Ammon's horn (tissue), 1 donor: ENCODE data around the gene CSPG5.

Source experiments
- DNase-seq: peaks from one replicate; pipeline ENCODE4 v3.0.0-alpha.2; 2016; ENCODE audit warnings: low spot score

The CSPG5 gene

DNA sequence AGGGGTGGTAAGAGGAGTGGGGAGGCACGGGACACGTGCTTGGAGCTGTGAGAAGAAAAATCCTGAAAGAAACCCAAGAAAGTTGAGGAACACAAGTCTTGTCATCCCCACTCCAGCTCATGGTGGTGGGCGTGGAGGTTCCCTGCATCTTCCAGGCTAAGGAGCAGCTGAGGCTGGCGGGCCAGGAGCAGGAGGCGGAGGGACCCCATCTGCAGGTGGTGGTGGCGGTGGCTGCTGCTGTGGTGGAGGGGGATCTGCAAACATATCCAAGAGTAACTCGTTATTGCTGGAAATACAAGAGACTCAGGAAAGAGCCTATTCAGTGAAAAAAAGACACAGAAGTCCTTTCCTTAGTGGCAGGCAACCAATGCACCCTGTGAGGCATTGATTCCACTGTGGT lies 9.4 kb upstream of the CSPG5 start:
- DNase-seq = no peak

GRCh38 chr3:47586746-47587145 lies 8.1 kb upstream of the CSPG5 start:
- no peak for DNase-seq

DNA sequence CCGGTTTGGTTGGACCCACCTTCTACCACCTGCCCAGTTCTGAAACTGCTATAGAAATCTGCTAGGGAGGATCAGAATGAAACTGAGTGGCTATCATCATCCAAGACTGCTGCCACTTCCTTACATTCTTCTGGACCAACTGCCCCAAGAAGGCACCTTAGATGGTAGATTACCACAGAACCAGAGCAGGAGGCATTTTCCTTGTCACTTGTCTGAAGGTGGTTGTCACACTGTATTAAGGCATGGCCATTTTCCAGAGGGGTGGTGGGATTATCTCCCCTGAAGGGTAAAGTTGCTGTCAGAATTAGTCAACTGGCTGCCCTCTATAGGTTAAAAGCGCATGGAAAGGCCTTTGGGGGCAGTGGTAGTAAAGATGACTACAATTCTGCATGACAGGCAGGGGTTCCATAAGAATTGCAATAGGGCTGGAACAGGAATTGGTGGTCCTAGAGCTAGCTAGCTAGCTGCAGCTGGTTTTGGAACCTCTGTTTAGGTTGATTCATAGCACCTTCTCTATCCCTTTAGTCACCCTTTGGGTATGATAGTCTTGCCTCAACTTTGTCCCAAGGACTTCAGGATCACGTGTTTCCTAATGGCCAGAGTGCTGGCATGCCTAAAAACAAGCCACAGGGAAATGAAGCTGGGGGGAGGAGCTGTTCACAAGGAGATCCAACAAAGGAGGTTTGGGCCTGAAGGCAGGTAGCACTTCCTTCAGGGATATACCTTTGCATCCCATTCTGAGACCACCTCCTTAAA lies 4.8 kb upstream of the CSPG5 start:
- DNase-seq = no peak

- DNase-seq = no peak
These were observed 3.2 kb upstream of the CSPG5 start for GRCh38 chr3:47581835-47582234.

- no peak for DNase-seq
These were observed 2.8 kb upstream of the CSPG5 start for GRCh38 chr3:47581422-47581821.

DNA sequence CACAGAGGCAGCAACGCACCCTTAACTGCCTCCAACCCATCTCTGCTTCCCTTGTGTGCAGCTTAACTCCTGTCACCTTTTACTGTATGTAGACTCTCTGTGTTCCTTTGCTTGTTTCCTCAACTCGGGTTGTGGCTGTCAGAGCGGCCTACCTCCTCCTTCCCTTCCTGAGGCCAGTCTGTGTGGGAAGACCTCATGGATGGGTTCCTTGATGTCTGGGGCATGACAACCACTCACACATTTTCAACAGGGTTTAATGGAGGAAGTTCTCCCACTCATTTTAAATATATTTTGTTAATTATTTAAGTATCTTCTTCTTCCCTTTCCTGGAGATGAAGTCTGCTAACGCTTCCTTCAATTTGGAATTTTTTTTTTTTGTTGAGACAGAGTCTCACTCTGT lies 1.8 kb upstream of the CSPG5 start:
- DNase-seq = no peak

- DNase-seq = no peak
These were observed 1.2 kb upstream of the CSPG5 start for GRCh38 chr3:47579875-47580274.

DNA sequence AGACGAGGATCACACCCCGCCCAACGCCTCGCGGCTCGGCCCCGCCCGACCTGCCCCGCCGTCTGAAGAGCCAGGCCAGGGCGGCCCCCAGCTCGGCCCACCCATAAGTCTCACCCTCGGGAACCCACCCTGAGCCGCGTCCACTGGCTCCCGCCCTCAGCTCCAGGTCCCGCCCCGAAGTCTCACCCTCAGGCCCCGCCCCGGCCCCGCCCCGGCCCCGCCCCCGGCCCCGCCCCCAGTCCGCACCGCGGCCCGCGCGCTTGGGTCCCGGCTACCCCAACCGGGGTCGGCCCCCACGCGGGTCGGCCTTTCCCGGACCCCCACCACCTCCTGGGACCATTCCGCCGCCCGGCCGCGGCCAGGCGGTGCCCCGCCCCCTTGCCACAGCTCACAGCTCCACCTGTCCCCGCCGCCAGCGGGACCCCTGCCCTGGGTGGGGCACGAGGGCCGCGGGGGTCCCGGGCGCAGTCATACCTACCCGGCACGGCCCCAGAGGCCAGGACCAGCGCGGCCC lies 489 bp downstream of the CSPG5 start:
- peak; percentile 58 for DNase-seq

DNA sequence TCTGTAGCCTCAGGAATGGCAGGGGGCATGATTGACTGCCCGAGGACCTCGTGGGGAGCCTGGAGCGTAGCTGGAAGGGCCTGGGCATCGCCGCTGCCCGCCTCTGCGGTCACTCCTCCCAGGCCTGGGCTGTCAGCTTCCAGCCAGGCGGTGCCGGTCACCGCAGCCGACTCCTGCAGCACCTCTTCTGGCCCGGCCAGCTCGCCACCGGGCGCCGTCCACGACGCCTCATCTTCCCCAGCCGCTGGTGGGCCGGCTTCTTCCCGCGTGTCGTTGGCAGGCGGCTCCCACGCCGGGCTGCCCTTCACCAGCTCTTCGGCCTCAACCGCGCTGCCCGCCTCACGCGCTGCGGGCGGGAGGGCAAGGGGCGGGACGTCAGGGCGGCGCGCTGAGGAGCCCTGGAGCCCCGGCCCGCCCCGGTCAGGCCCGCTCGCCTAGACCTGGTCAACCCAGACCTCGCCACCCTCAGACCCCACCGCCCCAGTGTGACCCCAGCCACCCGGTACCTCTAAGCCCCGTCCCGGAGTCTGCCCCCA lies 1.0 kb downstream of the CSPG5 start:
- DNase-seq = no peak

DNA sequence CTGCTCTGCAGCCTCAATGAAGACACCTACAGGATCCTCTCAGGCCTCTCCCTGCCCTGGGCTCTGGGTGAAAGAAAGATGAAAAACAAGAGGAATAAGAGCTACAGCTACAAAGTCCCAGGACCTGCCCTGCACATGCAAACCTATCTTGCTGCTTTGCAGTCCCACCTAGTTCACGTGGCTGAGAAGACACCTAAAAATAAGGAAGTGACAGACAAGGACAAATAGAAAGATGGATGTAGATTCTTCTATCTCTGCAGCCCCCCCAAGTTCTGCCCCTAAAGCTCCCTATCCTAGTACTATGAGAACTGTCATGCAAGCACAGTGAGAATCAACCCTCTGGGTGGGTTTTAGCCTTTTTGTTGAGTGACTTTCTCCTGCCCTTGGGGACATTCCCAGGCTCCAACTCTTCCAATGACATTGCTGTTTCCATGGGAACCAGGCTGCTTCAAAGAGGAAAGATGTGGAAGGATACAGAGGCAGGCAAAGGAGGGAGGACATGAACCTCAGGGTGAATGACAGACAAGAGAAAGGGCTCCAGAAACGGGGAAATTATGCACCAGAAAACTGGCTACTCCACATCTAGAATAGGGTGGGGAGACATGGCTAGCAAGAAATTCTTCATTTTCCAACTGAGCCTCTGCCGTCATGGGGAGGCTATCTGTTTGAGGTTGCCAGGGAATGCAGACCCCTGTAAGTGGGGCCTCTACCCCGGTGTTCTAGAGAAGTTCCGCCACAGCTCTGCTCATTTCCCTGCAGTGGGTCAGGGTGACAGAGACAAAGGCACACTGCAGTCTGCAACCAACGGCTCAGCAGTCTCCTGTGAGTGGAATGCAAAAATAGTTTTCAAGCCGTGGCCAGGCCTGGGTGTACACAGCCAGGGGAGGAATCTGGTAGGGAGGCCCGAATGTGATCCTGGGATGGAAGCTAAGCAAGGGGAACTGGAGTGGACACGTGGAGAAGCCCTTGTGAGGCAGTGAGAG lies 5.2 kb downstream of the CSPG5 start:
- DNase-seq = peak; percentile 72

DNA sequence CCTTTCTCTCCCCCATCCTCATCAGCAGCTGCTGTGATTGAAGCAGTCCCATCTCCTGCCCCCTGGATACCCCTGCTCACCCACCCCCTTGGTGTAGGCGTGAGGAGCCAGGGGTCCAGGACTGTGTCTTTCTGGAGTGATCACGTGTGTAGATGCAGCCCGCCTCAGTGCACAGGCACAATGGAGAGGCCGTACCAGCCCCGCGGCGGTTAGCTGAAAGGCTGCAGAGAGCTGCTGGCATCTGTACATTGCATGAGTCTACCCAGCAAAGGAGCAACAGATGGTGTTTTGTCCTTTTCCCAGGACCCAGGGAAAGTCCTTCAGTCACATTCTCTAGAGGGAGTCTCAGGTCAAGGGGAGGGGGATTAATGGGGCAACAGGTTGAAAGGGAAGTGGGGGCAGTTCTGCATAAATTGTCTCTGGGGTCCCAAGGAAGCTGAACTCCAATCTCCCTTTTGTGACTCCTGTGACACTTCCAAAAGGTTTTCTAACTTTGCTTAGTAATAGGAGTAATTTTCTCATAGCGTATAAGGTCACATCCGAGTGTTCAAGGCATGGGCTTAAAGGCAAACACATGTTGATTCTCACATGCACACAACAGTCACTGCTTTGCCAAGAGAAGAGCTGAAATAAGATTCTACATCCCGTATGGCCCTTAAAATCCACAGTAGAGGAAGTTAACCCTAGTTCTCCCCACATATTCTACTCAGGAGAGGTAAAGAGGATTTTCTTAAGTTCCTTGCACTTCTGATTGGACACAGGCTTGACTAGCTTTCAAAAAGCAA lies 7.1 kb downstream of the CSPG5 start:
- DNase-seq = peak; percentile 70

- no peak for DNase-seq
These were observed 9.8 kb downstream of the CSPG5 start for GRCh38 chr3:47568901-47569300.

- DNase-seq = no peak
These were observed 11.5 kb downstream of the CSPG5 start for GRCh38 chr3:47567149-47567548.

- no peak for DNase-seq
These were observed 12.0 kb downstream of the CSPG5 start for GRCh38 chr3:47566667-47567066.

- DNase-seq = no peak
These were observed 12.7 kb downstream of the CSPG5 start for GRCh38 chr3:47565734-47566550.

- no peak for DNase-seq
These were observed 22.3 kb downstream of the CSPG5 start for GRCh38 chr3:47556351-47556750.

GRCh38 chr3:47554335-47554734 lies 24.3 kb downstream of the CSPG5 start:
- DNase-seq = no peak

DNA sequence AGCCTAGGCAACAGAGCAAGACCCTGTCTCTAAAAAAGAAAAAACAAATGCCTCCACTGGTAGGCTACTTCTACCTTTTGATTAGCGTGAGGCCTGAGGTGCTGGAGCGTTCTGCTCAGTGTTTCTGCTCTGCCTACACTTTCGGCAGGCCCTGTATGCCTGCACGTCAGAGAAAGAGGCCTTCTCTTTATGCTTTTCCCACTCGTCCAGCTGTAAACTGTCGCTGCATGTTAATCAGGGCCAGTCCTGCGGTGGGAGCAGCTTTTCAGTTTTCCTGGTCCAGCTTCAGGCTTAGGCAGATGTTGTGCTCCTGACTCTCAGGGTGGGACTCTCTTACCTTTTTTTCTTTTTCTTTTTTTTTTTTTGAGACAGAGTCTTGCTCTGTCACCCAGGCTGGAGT lies 25.3 kb downstream of the CSPG5 start:
- no peak for DNase-seq

GRCh38 chr3:47542471-47543173 lies 36.0 kb downstream of the CSPG5 start:
- DNase-seq = peak; percentile 85

DNA sequence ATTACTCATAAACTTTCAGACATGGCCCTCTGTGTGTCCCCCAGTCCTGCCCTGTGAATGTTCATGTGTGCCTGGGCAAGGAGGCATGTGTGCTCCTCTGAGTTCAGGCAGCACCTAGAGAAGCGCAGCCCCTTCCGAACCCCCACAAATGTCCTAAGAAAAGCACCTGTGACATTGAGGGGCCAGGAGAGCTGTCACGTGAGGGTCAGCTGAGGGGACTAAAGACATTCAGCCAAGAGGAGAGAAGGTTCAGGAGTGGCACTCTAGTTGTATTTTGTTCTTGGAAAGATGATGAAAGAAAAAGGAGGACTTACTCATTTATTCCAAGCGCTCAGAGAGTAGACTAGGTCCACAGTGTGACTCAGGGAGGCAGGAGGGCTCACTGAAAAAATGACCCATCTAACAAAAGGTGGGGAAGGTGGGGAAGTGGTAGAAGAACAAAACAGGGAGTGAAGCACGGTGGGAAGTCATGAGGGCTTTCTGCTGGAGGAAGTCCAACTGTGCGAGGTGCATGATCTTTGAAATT lies 37.0 kb downstream of the CSPG5 start:
- DNase-seq = no peak
